GM19328 (cell line): ENCODE data around the gene CTAGE1.
"Not testable (repeated sequence)": the region's sequence is repeated elsewhere in the genome, so short reads cannot be mapped to it uniquely, and the experiment has no call there.

Experiments
- ATAC-seq: cut with Tn5 transposase; IDR thresholded peaks from one replicate; pipeline ENCODE4 v1.9.1; 2021; ENCODE audit warnings: mild to moderate bottlenecking, moderate library complexity; ENCODE audit not compliant: unreplicated experiment

The CTAGE1 gene

GRCh38 chr18:22417496-22418188 is at the start of gene CTAGE1:
Gene CTAGE1 (minus strand): TSS chr18:22417915. CDS start chr18:22417811, 104 bp downstream.
- ATAC-seq, result no peak

- ATAC-seq, result no peak
Measured at GRCh38 chr18:22466608-22467395, 49.1 kb upstream of the CTAGE1 start.

GRCh38 chr18:22465859-22466457 is 48.2 kb upstream of the CTAGE1 start:
- ATAC-seq, result no peak

- ATAC-seq, result no peak
Measured at GRCh38 chr18:22463076-22463475, 45.4 kb upstream of the CTAGE1 start.

GRCh38 chr18:22459491-22459890 is 41.8 kb upstream of the CTAGE1 start:
- ATAC-seq, result no peak

GRCh38 chr18:22457524-22457923 is 39.8 kb upstream of the CTAGE1 start:
- ATAC-seq, result no peak

GRCh38 chr18:22456547-22456946 is 38.8 kb upstream of the CTAGE1 start:
- no peak for ATAC-seq

GRCh38 chr18:22456116-22456480 is 38.4 kb upstream of the CTAGE1 start:
- ATAC-seq, result no peak

- no peak for ATAC-seq
Measured at GRCh38 chr18:22455425-22456115, 37.9 kb upstream of the CTAGE1 start.

- ATAC-seq, result no peak
Measured at GRCh38 chr18:22453315-22453714, 35.6 kb upstream of the CTAGE1 start.

GRCh38 chr18:22452226-22452668 is 34.5 kb upstream of the CTAGE1 start:
- ATAC-seq, result no peak

- ATAC-seq, result no peak
Measured at GRCh38 chr18:22451796-22452195, 34.1 kb upstream of the CTAGE1 start.

- not testable (repeated sequence) for ATAC-seq
Measured at GRCh38 chr18:22450766-22451165, 33.1 kb upstream of the CTAGE1 start.

- ATAC-seq, result not testable (repeated sequence)
Measured at GRCh38 chr18:22450318-22450717, 32.6 kb upstream of the CTAGE1 start.

GRCh38 chr18:22449753-22450152 is 32.0 kb upstream of the CTAGE1 start:
- ATAC-seq, result not testable (repeated sequence)

GRCh38 chr18:22448238-22448637 is 30.5 kb upstream of the CTAGE1 start:
- no peak for ATAC-seq

- no peak for ATAC-seq
Measured at GRCh38 chr18:22447792-22448191, 30.1 kb upstream of the CTAGE1 start.

GRCh38 chr18:22446911-22447310 is 29.2 kb upstream of the CTAGE1 start:
- no peak for ATAC-seq

GRCh38 chr18:22446325-22446724 is 28.6 kb upstream of the CTAGE1 start:
- no peak for ATAC-seq

GRCh38 chr18:22441638-22442037 is 23.9 kb upstream of the CTAGE1 start:
- no peak for ATAC-seq

GRCh38 chr18:22439447-22439846 is 21.7 kb upstream of the CTAGE1 start:
- no peak for ATAC-seq
